Measurements from ENCODE around the gene ANKRD11.

ANKRD11 gene

DNA sequence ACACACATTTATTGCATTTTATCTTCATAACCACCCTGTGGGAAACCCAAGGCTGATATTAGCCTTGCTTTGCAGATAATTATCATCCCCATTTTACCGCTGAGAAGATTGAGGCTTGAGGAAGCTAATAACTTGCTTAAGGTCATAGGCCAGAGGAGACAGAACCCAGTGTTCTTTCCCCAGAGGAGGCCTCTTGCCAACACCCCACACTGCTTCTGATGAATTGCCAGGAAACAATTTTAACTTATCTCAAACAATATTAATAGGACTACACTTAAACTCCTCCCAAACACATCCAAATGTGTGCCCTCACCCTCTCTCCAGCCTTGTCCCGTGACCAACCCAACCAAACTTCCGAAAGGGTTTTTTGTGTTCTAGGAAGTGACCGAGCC is 15.7 kb upstream of the ANKRD11 start:
- DNase-seq = no peak

DNA sequence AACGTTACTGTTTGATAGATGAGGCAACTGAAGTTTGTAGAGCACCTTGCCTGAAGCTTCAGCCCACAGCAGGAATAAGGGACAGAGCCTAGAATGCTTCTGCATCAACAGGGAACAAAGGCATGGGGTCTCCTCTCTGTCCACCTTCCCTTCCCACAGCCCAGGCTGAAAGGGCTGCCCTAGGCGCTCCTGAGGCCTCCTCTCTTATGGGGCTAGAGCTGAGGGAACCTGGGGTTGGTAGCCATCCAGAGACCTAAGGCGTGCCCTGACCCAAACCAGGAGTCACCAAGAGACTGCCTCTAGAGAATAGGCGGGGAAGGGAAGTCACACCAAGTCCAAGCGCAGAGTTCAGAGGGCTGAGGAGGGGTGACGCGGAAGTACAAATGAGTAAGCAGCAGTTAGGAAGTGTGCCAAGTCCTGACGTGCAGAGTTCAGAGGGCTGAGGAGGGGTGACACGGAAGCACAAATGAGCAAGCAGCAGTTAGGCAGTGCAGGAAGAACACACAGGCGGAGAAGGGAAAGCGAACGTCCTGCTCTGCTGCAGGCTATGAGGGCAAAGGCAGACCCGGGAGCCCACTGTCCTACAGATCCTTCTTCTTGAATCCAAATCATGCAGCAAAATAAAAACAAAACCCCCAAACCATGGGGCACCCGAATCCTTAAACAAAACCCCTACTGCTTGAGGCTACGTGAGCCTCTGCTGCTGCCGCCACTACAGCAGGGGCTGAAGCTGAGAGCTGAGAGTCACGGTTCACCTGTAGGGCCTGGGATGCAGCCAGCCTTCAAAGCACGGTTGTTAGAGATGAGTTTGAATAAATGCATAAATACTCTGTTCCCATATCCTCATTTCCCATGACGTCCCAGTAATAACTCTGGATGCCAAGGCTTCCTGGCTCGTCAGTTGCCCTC is 15.1 kb upstream of the ANKRD11 start:
- no peak for DNase-seq

DNA sequence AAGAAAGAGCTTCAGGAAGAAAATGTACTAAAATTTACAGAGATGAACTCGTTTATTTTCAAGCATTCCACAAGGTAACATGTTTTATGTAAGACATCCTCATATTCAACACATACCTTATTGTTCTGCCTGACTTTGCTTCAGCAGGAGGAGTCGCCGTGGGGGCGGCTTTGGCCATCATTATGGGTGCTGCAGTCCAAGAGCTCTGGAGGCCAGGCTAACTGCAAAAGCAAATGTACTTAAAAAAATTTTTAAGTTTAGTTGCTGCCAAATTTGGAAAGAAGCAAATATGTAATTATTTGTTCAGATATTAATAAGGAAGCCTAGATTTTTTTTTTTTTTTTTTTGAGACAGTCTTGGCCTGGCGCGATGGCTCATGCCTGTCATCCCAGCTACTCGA is 13.7 kb upstream of the ANKRD11 start:
- no peak for DNase-seq

- DNase-seq = no peak
Measured at GRCh38 chr16:89502081-89502843, 11.9 kb upstream of the ANKRD11 start.

DNA sequence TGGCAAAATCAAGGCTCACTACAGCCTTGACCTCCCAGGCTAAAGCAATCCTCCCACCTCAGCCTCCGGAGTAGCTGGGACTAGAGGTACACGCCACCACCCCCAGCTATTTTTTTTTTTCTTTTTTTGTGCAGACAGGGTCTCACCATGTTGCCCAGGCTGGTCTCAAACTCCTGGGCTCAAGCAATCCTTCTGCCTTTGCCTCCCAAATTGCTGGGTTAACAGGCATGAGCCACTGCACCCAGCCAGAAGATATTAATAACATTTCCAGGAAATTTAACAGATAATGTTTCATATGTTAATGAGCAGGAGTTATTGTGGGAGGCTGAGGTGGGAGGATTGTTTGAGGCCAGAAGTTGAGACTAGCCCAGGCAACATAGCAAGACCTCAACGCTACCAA is 9.4 kb upstream of the ANKRD11 start:
- no peak for DNase-seq

DNA sequence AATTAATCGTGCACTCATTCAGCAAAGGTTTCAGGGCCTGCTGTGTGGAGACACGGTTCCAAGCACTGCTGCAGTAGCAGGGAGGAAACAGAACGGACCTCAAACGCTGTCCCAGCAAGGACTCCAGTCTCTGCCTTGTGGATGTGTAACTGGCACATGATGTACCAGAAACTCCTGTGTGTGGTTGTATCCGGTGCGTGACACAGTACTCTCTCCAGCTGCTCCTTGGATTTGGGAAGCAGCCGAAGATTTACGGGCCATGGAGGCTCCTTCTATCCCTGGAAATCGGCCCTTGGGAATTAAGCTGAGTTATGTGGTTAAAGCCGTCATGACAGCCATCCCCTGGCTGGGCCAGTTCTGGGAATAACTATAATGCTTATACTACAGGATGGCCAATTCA is 8.5 kb upstream of the ANKRD11 start:
- DNase-seq = no peak

DNA sequence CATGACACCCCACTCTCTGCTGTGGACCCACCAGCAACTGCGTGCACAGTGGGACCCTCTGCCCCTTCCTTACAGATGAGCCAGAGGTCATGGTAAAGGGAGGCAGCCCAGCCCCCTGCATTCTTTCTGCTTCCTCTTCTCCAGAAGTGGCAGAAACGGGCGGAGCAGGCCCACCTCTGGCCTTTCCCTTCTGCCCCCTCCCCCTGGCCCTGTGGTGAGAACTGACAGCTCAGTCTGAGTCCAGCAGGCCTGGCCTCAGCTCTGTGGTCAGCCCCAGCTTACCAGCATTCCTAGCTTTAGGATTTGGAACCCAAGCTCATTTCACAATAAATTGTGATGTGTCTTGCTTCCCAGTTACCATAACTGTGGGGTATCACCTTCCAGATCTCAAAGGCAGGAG is 4.8 kb upstream of the ANKRD11 start:
- no peak for DNase-seq

GRCh38 chr16:89493776-89494175 is 3.4 kb upstream of the ANKRD11 start:
- DNase-seq = no peak

DNA sequence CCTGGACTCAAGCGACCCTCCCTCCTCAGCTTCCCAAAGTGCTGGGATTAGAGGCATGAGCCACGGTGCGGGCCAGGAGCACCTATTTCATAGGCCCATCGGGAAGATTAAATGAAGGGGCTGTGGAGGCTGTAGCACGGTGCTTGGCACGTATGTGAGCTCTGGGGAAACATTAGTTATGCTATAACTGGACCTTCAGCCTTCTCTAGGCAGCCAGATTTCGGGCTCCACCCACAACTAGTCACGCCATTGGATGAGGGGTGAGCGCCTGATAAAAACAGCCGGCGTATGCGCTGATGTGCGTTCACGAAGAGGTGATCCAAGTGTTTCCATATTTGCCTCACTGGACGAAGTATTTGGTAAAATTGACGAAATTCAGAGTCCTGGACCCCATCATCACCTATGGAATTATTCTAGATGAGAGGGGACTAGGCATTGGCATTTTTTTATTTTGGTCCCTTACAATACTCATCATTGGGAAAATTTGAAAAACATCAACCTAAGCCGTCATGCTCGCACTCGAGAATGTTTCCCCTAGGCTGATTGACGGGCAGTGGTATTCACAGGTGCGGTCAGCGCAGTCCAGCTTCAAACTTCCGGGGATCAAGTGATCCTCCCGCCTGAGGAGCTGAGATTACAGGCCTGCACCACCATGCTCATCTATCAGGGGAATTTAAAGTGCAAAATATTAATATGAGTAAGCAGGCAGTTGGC is 1.8 kb upstream of the ANKRD11 start:
- DNase-seq = no peak

DNA sequence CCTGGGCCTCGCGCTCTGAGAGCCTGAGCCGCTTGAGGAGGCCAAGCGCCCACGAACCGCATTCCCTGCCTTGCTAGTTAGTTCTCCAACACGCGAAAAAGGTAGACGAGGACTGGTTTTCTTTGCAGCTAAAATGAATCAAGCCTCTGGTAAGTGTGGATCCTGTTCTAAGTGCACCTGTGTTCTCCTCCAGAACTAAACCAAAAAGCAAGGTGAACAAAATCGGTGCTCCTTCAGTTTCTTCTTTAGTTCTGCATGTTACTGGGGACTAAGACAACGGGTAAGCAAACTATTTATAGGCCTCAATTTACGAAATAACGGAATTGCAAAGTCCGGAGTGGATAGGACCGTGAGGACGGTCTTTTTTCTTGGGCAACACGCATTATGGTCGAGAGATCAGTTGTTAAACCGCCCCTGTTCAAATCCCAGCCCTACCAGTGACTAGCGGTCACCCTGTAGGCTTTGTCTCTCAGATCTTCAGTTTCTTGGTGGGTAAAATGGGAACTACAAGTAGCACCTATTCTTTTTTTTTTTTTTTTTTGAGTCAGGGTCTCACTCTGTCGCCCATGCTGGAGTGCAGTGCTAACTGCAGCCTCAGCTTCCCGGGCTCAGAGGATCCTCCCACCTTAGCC is 993 bp upstream of the ANKRD11 start:
- no peak for DNase-seq

- DNase-seq = no peak
Measured at GRCh38 chr16:89489898-89490438, 393 bp downstream of the ANKRD11 start.

DNA sequence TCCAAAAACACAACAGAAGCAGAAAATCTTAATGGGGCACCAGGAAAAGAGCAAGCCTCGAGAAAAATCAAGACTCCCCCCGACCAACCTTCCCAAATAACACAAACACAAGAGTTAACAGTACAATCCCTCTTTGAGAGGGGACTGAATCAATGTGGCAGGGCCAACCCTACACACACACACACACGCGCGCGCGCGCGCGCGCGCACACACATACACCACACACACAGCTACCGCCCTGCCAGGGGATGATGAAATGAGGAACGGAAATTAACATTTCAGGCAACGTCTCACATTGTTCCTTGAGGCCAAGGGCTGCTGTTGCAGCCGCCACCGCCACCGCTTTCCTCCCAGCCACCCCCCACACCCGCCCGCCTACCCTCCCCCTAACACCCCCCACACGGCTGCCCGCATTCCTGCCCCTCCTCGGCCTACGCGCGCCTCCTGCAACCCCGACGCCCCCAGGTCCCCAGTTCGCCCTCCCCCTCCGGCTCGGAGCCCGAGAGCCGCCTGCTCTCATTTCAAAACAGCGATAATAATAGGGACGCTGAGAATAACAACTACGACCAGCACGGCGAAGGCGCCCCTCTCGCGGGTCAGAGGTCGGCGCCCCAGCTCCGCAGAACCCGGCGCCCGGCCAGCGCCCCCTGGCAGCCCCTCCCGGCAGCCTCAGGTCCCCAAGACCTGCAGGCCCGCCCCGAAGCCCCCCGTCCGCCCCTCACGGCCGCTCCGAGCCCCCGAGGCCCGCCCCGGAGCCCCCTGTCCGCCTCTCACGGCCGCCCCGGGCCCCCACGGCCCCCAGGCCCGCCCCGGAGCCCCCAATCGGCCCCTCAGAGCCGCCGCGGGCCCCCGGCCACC is 1.1 kb downstream of the ANKRD11 start:
- DNase-seq = no peak

GRCh38 chr16:89485701-89486246 is 4.6 kb downstream of the ANKRD11 start:
- no peak for DNase-seq

- no peak for DNase-seq
Measured at GRCh38 chr16:89484923-89485679, 5.3 kb downstream of the ANKRD11 start.

- no peak for DNase-seq
Measured at GRCh38 chr16:89484041-89484501, 6.3 kb downstream of the ANKRD11 start.

- DNase-seq = no peak
Measured at GRCh38 chr16:89482817-89483205, 7.5 kb downstream of the ANKRD11 start.

GRCh38 chr16:89482150-89482816 is 8.1 kb downstream of the ANKRD11 start:
- no peak for DNase-seq

DNA sequence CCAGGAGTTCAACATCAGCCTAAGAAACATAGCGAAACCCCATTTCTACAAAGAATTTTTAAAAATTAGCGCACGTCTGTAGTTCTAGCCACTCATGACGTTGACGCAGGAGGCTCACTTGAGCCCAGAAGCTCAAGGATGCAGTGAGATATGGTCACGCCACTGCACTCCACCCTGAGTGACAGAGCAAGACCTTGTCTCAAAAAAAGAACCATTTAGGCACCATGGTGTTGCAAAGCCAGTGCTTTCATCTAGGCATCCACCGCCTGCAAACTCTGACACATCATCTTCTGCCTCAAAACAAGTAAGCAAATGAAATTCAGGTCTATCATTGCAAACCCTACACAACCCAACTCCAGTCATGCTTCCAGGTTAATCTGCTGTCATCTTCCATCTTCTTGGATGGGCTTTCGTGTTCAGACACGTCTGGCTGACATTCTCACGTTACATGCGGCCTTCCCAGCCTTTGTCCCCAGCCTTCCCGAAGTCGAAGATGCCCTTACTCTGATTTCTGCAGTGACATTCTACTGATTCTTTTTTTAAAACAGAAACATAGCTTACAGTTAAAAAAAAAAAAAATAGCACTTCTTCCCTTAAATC is 8.9 kb downstream of the ANKRD11 start:
- DNase-seq = no peak

GRCh38 chr16:89478576-89479221 is 11.7 kb downstream of the ANKRD11 start:
- DNase-seq = no peak

Data from NCI-H2081 treated with DMSO at 0.1 percent for 48 hours (cell line).